SK-N-SH (cell line): ENCODE measurements around the gene NR2F6. TPM values are rescaled to one million over a fixed set of nuclear protein-coding genes. Genes with fewer than 3 reads are reported as not detected.

Experiments
- CTCF ChIA-PET: fragments of 300-600, 350-600 bp; formaldehyde crosslinking; extraction: SDS; loops from one replicate; lab custom pipeline; 2021; lab: Yijun Ruan, JAX
- POLR2A ChIA-PET: fragments of 350-600 bp; sonication (Branson Sonifier 250); formaldehyde crosslinking; extraction: SDS; loops from one replicate; lab custom pipeline; 2020; ENCODE audit warnings: antibody characterized with exemption, inconsistent platforms; lab: Yijun Ruan, JAX
- DNase-seq: peaks from one replicate; pipeline ENCODE4 v3.0.0; 2012
- H2AFZ ChIP-seq: fragments of 200-600 bp; sonication (generic); 2 replicates; pipeline ENCODE4 v1.8.1; 2016; ENCODE audit warnings: antibody characterized with exemption, mild to moderate bottlenecking, low read depth
- H3F3A ChIP-seq: fragments of 200-600 bp; sonication (generic); replicated peaks from 2 replicates; pipeline ENCODE3; 2016; ENCODE audit warnings: antibody characterized with exemption, mild to moderate bottlenecking; ENCODE audit not compliant: insufficient read depth
- H3K27ac ChIP-seq, 2 experiments: fragments of 200-500 bp in 1 of 2; fragments of 200-600 bp in 1 of 2; sonication (Bioruptor generic) in 1 of 2; sonication (generic), shearing (Covaris generic) in 1 of 2; 2 replicates each; pipeline versions ENCODE4 v1.5.1 to v1.6.1; 2014 to 2016; ENCODE audit warnings: low read depth in 2 of 2, inconsistent platforms in 1 of 2, low read length in 1 of 2, mild to moderate bottlenecking in 1 of 2, mixed read lengths in 1 of 2
- H3K27me3 ChIP-seq: fragments of 200-600 bp; sonication (generic), shearing (Covaris generic); 2 replicates; pipeline ENCODE4 v1.6.1; 2016; ENCODE audit warnings: mixed run types; ENCODE audit not compliant: insufficient read depth
- H3K36me3 ChIP-seq, 2 experiments: fragments of 200-500 bp in 1 of 2; fragments of 200-600 bp in 1 of 2; sonication (Bioruptor generic) in 1 of 2; sonication (generic) in 1 of 2; replicated peaks in 1 of 2; 2 replicates each; pipeline versions ENCODE3 to v1.5.1; 2014 to 2016; ENCODE audit warnings: low read length in 1 of 2, mild to moderate bottlenecking in 1 of 2; ENCODE audit not compliant: insufficient read depth in 2 of 2, control insufficient read depth in 1 of 2
- H3K4me1 ChIP-seq, 2 experiments: fragments of 200-500 bp in 1 of 2; fragments of 200-600 bp in 1 of 2; sonication (Bioruptor generic) in 1 of 2; sonication (generic), shearing (Covaris generic) in 1 of 2; 2 replicates each; pipeline versions ENCODE4 v1.5.1 to v1.6.1; 2014 to 2016; ENCODE audit warnings: low read depth in 1 of 2, low read length in 1 of 2, mixed run types in 1 of 2; ENCODE audit not compliant: insufficient read depth in 2 of 2, control insufficient read depth in 1 of 2
- H3K4me2 ChIP-seq: fragments of 200-600 bp; sonication (generic), shearing (Covaris generic); 2 replicates; pipeline ENCODE4 v1.6.1; 2017; ENCODE audit warnings: mixed run types
- H3K4me3 ChIP-seq, 2 experiments: fragments of 200-500 bp in 1 of 2; fragments of 200-600 bp in 1 of 2; sonication (Bioruptor generic) in 1 of 2; sonication (generic), shearing (Covaris generic) in 1 of 2; 2 replicates each; pipeline versions ENCODE4 v1.5.1 to v1.8.1; 2014 to 2016; ENCODE audit warnings: low read depth in 2 of 2, inconsistent platforms in 1 of 2, low read length in 1 of 2, mild to moderate bottlenecking in 1 of 2, mixed read lengths in 1 of 2, moderate library complexity in 1 of 2
- H3K79me2 ChIP-seq: fragments of 200-600 bp; sonication (generic); 2 replicates; pipeline ENCODE4 v1.8.1; 2017; ENCODE audit warnings: mild to moderate bottlenecking; ENCODE audit not compliant: insufficient read depth
- H3K9ac ChIP-seq: fragments of 200-600 bp; sonication (generic); 2 replicates; pipeline ENCODE4 v1.6.1; 2017; ENCODE audit warnings: mixed run types
- H3K9me2 ChIP-seq: fragments of 200-600 bp; sonication (generic); 2 replicates; pipeline ENCODE4 v1.6.1; 2017; ENCODE audit warnings: mixed run types
- H3K9me3 ChIP-seq: fragments of 200-600 bp; sonication (generic); 2 replicates; pipeline ENCODE4 v1.6.1; 2017; ENCODE audit warnings: mixed run types, mild to moderate bottlenecking, moderate library complexity
- H4K20me1 ChIP-seq: fragments of 200-600 bp; sonication (generic); 2 replicates; pipeline ENCODE4 v1.6.1; 2017; ENCODE audit warnings: mild to moderate bottlenecking, mixed run types; ENCODE audit not compliant: insufficient read depth
- CTCF ChIP-seq: fragments of 200-600 bp; sonication (generic); IDR thresholded peaks from 2 replicates; pipeline ENCODE4 v1.6.1; 2017; ENCODE audit warnings: antibody characterized with exemption, mild to moderate bottlenecking, moderate library complexity
- EP300 ChIP-seq, 2 experiments: IDR thresholded peaks; 2 replicates each; pipeline versions ENCODE4 v1.4.0 to v1.6.1; 2012; ENCODE audit warnings: borderline replicate concordance in 1 of 2, low read depth in 1 of 2, low read length in 1 of 2
- EZH2phosphoT487 ChIP-seq: fragments of 200-600 bp; sonication (generic); IDR thresholded peaks from 2 replicates; pipeline ENCODE4 v1.6.1; 2017; ENCODE audit warnings: low read depth, mixed run types, mild to moderate bottlenecking, antibody characterized with exemption, moderate library complexity, borderline replicate concordance
- FOXJ3 ChIP-seq: sonication (generic); formaldehyde crosslinking; IDR thresholded peaks from 2 replicates; pipeline ENCODE4 v1.5.1; 2020; ENCODE audit warnings: mild to moderate bottlenecking, missing genetic modification reagents
- GABPA ChIP-seq: IDR thresholded peaks from 2 replicates; pipeline ENCODE4 v1.4.0; 2012; ENCODE audit warnings: low read depth, mild to moderate bottlenecking
- IRF3 ChIP-seq: fragments of 150-350 bp; IDR thresholded peaks from 2 replicates; pipeline ENCODE4 v1.6.1; 2016; ENCODE audit warnings: mild to moderate bottlenecking, low read depth, low read length
- MAX ChIP-seq: IDR thresholded peaks from 2 replicates; pipeline ENCODE4 v1.4.0; 2012; ENCODE audit warnings: low read depth
- MEF2A ChIP-seq: IDR thresholded peaks from 2 replicates; pipeline ENCODE4 v1.4.0; 2012; ENCODE audit warnings: low read depth, borderline replicate concordance
- MXI1 ChIP-seq: IDR thresholded peaks from 2 replicates; pipeline ENCODE4 v1.6.1; 2012; ENCODE audit warnings: mild to moderate bottlenecking, low read depth, low read length, improper control_type of control experiment
- POLR2AphosphoS5 ChIP-seq: IDR thresholded peaks from 2 replicates; pipeline ENCODE4 v1.6.1; 2012; ENCODE audit warnings: low read depth, low read length
- RAD21 ChIP-seq: IDR thresholded peaks from 2 replicates; pipeline ENCODE4 v1.6.1; 2012; ENCODE audit warnings: mild to moderate bottlenecking, low read length
- REST ChIP-seq: IDR thresholded peaks from 2 replicates; pipeline ENCODE4 v1.6.1; 2012; ENCODE audit warnings: mild to moderate bottlenecking, low read depth, low read length, moderate library complexity
- RFX5 ChIP-seq: IDR thresholded peaks from 2 replicates; pipeline ENCODE4 v1.6.1; 2012; ENCODE audit warnings: mild to moderate bottlenecking, improper control_type of control experiment, low read length
- RXRA ChIP-seq: IDR thresholded peaks from 2 replicates; pipeline ENCODE4 v1.4.0; 2012; ENCODE audit warnings: low read depth, mild to moderate bottlenecking, borderline replicate concordance
- SIN3A ChIP-seq: IDR thresholded peaks from 2 replicates; pipeline ENCODE4 v1.6.1; 2012; ENCODE audit warnings: low read depth, mild to moderate bottlenecking, low read length, moderate library complexity, borderline replicate concordance
- SMC3 ChIP-seq: IDR thresholded peaks from 2 replicates; pipeline ENCODE4 v1.6.1; 2012; ENCODE audit warnings: low read depth, low read length, improper control_type of control experiment
- TAF1 ChIP-seq: IDR thresholded peaks from 2 replicates; pipeline ENCODE4 v1.6.1; 2012; ENCODE audit warnings: low read depth, mild to moderate bottlenecking, low read length, moderate library complexity, borderline replicate concordance
- TEAD4 ChIP-seq: IDR thresholded peaks from 2 replicates; pipeline ENCODE4 v1.4.0; 2012; ENCODE audit warnings: mild to moderate bottlenecking, borderline replicate concordance; ENCODE audit not compliant: insufficient read depth
- USF1 ChIP-seq: IDR thresholded peaks from 2 replicates; pipeline ENCODE4 v1.4.0; 2012; ENCODE audit warnings: low read depth, borderline replicate concordance
- YY1 ChIP-seq: IDR thresholded peaks from 2 replicates; pipeline ENCODE4 v1.4.0; 2012; ENCODE audit warnings: low read depth, mild to moderate bottlenecking
- ZBTB33 ChIP-seq: IDR thresholded peaks from 2 replicates; pipeline ENCODE4 v1.4.0; 2012; ENCODE audit warnings: low read depth, borderline replicate concordance
- WGBS: methylation state at CpG from one replicate; pipeline ENCODE4 v1.1.6; 2017; ENCODE audit warnings: low lambda C conversion rate; 5-methylcytosine and 5-hydroxymethylcytosine counted together
- polyA plus RNA-seq, 3 experiments: library from polyadenylated mRNA; depleted of rRNA; stranded (reverse); fragments of >200 nt; gene quantifications; 2 replicates each; pipeline ENCODE4 v1.2.3, GENCODE V29; 2012

NR2F6 gene
- polyA plus RNA-seq, 1 of the 3 experiments (the other 2 are of a cell fraction): 37.3 TPM

- Histone ChIP-seq H4K20me1 (no peaks in the 10 kb centered on the region), H3K4me1 (peaks cover 5 to 14% of the 10 kb centered on the region in 2 experiments), H3K4me3 (peak within 1 kb of the TSS; percentile 71 to 73), H2AFZ (peak within 1 kb of the TSS; percentile 88), H3K9ac (peak within 1 kb of the TSS; percentile 79), H3K36me3 (peaks cover 19 to 22% of the 10 kb centered on the region in 2 experiments), H3K79me2 (peaks cover 10% of the 10 kb centered on the region; the same call in 1 of the 2 replicates), H3K9me2 (no peaks in the 10 kb centered on the region), H3F3A (peaks cover 17% of the 10 kb centered on the region), H3K9me3 (no peaks in the 10 kb centered on the region), H3K27me3 (no peaks in the 10 kb centered on the region), H3K4me2 (peak within 1 kb of the TSS; percentile 84), H3K27ac (peak within 1 kb of the TSS; percentile 89 to 96)
- ChIA-PET POLR2A (interaction anchor here (0.6 to 2.9 kb wide), 20 partner anchors 8 to 170 kb away, joined by 3 to 33 read pairs (median 4); partner anchors contain the start of genes ANKLE1, BABAM1 and OCEL1), CTCF (interaction anchor here (1.3 to 2.6 kb wide), 6 partner anchors 10 to 67 kb away, joined by 4 to 21 read pairs (median 7); partner anchors contain the start of genes ANKLE1 and OCEL1)
- peak; percentile 97 for DNase-seq
- 2% methylated on average over 39 of the region's 56 CpGs for WGBS
- TF ChIP-seq REST (peak; percentile 46; the same call in 1 of the 2 replicates), SIN3A (peak; percentile 85; the same call in 1 of the 2 replicates), IRF3 (no peak), MXI1 (peak; percentile 89), POLR2AphosphoS5 (peak; percentile 93), EZH2phosphoT487 (no peak), TEAD4 (no peak), CTCF (no peak), FOXJ3 (no peak; the same call in 1 of the 2 replicates), MEF2A (no peak), SMC3 (no peak), RFX5 (no peak), YY1 (peak; percentile 99), RAD21 (no peak), USF1 (peak; percentile 41), GABPA (peak; percentile 97), TAF1 (peak; percentile 97), RXRA (no peak), ZBTB33 (peak; percentile 77), EP300 (IDR thresholded peaks at IDR 0.05; ENCODE audit: borderline replicate concordance in 1 of 2, low read depth in 1 of 2, low read length in 1 of 2) (peak in 1 of 2 experiments; percentile 53; a peak in 1 of 4 replicates), MAX (peak; percentile 93)
Observed at GRCh38 chr19:17215127-17215971, 30.4 kb downstream of the NR2F6 start, which contains the start of gene USE1. USE1 (plus strand) TSS chr19:17215357; CDS start chr19:17215406, 49 bp downstream.
